ENCODE data around the gene RBBP8.

Gene RBBP8

DNA sequence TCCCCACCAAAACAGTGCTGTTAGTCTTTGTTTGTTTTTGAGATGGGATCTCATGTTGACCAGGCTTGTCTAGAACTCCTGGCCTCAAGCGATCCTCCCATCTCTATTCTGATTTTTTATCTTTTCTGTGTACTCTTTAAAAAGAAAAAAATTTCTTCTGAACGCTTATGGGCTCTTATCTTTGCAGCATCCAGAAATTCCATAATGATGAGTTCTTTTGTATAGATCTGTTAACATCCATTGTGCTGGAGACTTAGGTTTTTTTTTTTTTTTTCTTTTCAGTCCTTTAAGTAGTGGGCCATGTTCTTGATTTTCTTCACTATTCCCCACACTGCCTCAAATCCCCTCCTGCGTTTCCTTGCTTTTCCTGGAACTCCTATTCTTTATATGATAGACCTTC lies 31.0 kb downstream of the RBBP8 start:
- H3K4me3 ChIP-seq (ENCODE audit: low read length): no peak overlapping the region
- no peak for TF ChIP-seq ZNF274 (IDR thresholded peaks at IDR 0.05; ENCODE audit: low read depth, low read length)

DNA sequence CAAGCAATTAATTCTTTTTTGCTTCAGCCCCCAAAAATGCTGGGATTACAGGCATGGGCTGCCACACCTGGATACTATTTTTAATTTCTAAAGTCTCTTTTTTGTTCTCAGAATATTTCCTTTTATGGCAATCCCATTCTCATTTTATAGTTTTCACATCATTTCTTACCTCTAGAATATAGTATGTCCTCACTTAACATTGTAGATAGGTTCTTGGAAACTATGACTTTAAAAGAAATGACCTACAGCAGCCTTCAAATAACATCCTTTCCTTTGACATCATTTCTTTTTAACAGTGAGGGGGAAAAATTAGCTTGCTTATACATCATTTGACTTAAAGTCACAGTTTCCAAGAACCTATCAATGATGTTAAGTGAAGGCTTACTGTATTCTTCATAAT lies 31.6 kb downstream of the RBBP8 start:
- no peak overlapping the region for H3K4me3 ChIP-seq (ENCODE audit: low read length)
- TF ChIP-seq ZNF274 (IDR thresholded peaks at IDR 0.05; ENCODE audit: low read depth, low read length): no peak

DNA sequence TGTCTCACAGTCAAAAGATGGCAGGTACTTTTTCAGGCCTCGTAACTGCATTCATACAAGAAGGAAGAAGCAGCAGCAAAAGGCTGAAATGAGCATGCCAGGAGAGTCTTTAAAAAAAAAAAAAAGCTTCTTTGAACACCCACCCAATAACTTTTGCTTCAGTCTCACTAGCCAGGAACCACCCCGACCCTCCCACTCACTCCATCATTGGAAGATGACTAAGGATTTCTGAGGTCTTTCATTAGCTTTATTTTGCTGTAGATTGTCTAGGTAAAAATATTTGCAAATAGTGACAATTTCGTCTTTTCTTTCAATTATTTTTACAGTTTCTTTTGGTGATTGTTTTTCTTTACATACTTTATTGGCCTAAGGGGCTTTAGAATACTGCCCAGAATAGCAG lies 37.9 kb downstream of the RBBP8 start:
- H3K4me3 ChIP-seq (ENCODE audit: low read length): no peak overlapping the region
- no peak for TF ChIP-seq ZNF274 (IDR thresholded peaks at IDR 0.05; ENCODE audit: low read depth, low read length)

DNA sequence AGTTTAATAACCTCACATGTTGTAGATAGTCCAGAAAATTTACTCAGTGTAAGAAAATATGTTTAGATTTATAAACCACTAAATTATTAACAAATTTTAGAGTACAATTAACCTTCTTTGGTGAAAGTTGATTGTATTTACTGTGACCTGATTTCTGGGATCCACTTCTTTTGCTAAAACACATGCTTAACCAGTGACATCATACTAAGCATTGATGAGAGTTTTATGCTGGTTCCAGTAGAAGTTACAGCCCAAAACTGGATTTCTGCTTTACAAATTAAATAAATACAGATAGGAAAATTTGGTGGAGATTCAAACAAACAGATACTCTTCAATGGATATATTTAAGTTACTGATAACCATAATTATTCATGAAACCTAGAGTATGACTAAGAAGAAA lies 40.9 kb downstream of the RBBP8 start:
- TF ChIP-seq ZNF274 (IDR thresholded peaks at IDR 0.05; ENCODE audit: low read depth, low read length): no peak
- no peak overlapping the region for H3K4me3 ChIP-seq (ENCODE audit: low read length)

DNA sequence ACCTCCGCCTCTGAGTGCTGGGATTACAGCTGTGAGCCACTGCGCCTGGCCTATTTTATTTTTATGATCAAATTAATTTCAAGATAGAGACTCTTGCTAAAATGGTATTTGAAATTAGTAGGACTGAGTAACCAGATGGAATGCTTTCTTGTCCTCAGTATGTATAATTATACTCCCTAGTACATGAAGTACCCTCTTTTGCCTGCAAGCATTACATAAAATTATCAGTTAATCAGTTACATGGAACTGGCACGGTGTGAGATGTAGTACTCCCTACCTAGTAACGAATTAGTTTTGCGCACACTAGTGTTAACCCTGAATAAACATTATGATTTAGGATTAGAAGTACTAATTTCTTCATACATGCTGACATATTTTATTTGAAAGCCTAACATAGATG lies 41.6 kb downstream of the RBBP8 start:
- no peak overlapping the region for H3K4me3 ChIP-seq (ENCODE audit: low read length)
- TF ChIP-seq ZNF274 (IDR thresholded peaks at IDR 0.05; ENCODE audit: low read depth, low read length): no peak

DNA sequence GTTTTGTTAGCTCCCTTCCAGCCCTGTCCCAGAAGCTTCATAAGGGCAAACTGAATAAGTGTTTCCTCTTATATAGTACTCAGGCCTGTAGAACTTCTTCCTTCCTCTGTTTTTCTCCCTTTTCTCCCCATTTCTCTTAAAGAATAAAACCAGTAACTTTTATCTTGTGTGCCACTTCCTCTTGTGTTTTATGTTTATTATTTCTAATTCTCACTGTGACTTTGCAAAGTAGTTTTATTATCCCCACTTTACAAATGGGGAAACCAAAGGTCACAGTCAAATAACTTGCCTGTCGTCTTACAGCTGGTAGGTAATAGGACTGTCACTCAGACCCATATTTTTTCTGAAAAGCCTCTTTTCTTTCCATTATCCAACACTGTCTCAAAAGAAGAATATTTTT lies 42.4 kb downstream of the RBBP8 start:
- H3K4me3 ChIP-seq (ENCODE audit: low read length): no peak overlapping the region
- no peak for TF ChIP-seq ZNF274 (IDR thresholded peaks at IDR 0.05; ENCODE audit: low read depth, low read length)

DNA sequence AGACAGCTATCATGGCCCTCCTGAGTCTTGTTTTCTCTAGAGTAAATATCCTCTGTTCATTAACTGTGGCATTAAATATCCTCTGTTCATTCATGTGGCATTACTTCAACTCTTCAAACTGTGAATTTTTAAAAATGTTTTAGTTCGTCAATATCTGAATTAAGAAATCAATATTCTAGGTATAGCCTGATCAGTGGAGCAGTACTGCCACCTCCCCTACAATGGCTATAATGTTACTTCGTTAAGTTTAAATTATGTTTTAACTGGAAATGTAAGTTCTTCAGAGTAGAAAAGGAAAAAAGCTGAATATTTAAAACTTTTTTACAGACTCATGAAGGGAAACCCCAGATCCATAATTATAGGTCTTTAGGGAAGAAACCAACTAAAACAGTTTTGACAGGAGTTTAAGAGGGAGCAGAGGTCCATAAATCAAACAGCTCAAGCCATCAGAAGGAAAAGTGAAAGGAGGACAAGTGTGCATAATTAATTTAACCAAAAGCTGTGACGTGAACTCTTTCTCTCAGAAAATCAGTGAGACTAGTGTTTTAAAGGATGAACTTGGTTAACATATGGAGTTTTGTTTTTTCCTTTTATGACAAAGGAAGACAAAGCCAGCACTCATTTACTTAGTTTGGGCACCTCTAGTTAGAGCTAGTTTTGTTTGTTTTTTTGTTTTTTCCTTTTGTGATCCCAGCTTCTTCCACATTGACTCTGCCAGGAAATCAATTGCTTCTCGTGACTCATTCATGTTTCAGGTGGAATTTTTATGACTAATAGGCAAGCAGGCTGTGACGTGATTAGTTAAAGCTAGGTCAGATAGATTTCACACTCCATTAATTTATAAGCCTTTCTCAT lies 44.9 kb downstream of the RBBP8 start:
- no peak for TF ChIP-seq ZNF274 (IDR thresholded peaks at IDR 0.05; ENCODE audit: low read depth, low read length)
- H3K4me3 ChIP-seq (ENCODE audit: low read length): no peak overlapping the region

DNA sequence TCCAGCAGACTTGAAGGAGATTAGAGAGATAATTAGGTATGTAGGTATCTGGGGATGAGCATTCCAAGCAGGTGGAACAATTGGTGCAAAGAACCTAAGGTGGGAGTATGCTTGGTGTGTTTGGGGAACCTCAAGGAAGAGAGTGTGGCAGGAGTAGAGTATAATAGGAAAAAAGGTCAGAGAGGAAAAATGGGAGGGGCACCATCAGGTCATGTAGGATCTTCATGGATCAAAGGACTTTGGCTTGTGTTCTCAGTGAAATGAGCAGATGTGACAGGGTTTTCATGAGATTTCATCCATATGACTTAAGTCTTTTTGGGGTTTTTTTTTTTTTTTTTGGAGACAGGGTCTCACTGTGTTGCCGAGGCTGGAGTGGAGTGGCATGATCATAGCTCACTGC lies 47.3 kb downstream of the RBBP8 start:
- no peak overlapping the region for H3K4me3 ChIP-seq (ENCODE audit: low read length)
- no peak for TF ChIP-seq ZNF274 (IDR thresholded peaks at IDR 0.05; ENCODE audit: low read depth, low read length)

DNA sequence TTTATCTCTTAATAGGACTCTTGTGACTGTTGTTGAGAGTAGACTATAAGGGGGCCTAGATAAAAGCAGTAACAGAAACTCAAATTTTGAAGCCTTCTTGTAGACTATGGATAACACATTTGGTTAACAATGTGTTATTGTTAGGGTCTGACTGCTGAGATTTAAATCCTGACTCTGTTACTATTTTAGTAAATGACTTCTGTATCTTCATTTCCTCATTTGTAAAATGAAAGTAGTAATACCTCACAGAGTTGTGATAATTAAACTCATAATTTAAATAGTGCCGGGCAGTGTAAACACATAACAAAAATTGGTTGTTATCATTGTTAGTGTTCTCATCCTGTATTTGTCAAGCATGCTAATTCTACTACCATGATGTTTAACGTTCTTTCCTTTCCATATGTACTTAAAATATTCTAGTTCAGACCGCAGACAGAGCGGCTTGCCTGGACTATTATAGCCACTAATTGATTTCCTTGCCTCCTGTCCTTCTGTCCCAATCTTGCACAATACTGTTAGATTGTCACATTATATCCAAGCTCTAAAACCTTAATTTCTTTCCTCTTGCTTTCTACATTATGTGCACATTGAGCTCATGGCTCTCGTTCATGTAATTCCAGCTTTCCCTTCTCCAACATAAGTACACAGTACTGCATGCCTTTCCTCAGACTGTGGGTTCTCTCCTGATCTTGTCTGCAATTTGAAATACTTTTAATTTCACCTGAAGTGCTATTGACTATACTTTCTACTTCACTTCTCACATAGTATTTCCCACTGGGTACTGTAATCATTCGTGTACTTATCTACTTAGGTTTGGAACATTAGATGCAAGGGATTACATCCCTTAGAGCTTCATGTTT lies 48.4 kb downstream of the RBBP8 start:
- H3K4me3 ChIP-seq (ENCODE audit: low read length): no peak overlapping the region
- TF ChIP-seq ZNF274 (IDR thresholded peaks at IDR 0.05; ENCODE audit: low read depth, low read length): no peak

DNA sequence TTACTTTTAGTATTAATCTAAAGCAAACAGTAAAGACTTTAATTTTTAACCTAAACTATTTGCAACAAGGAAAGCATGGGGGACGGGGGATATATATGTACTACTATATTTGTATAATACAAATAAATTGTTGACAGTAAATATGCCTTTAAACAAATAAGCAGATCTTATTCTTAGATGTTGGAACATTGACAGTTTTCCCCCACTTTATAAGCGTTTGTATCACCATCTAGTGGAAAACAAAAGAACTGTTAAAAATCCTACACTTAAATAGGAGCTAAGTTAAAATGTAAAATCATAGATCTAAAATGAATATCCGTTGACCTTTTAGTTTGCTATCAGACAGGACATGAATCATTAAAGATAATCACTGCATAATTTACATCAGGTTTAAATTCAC lies 50.0 kb downstream of the RBBP8 start:
- TF ChIP-seq ZNF274 (IDR thresholded peaks at IDR 0.05; ENCODE audit: low read depth, low read length): no peak
- no peak overlapping the region for H3K4me3 ChIP-seq (ENCODE audit: low read length)

DNA sequence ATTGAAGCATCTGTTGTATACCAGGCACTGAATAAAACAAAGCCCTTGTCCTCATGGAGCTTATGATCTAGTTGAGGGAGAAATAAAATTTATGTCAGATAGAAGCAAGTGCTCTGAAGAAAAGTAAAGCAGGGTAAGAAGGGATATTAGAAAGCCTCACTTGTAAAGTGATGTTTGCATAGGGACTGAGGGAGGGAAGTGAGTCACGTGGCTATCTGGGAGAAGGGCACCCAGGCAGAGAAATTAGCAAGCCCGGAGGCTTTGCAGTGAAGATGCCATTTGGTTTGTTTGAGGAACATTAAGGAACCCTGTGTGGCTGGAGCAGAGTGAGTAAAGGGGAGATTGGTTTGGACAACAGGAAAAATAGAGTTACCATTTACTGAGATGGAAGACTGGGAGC lies 52.1 kb downstream of the RBBP8 start:
- H3K4me3 ChIP-seq (ENCODE audit: low read length): no peak overlapping the region
- no peak for TF ChIP-seq ZNF274 (IDR thresholded peaks at IDR 0.05; ENCODE audit: low read depth, low read length)

DNA sequence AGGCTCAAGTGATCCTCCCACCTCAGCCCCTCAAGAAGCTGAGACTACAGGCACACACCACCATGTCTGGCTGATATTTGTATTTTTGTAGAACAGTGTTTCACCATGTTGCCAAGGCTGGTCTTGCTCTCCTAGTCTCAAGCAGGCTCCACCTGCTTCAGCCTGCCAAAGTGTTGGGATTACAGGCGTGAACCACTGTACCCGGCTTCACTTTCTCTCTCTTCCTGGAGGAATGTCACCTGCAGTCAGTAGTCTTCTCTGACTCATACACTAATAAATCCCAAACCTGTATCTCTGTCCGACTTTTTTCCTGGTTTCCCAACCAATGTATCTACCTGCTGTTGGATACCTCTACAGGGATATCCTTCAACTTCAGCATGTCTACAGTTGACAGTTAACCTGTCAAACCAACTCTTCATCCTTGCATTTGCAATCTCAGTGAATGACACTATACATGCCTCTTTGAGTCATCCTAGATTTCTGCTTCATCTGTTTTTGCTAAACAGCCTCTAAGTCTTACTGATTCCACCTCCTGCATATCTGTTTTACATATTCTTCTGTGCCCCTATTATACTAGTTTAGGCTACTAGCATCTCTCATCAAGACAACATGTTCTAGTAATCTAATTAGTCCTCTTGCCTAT lies 54.5 kb downstream of the RBBP8 start:
- TF ChIP-seq ZNF274 (IDR thresholded peaks at IDR 0.05; ENCODE audit: low read depth, low read length): no peak

DNA sequence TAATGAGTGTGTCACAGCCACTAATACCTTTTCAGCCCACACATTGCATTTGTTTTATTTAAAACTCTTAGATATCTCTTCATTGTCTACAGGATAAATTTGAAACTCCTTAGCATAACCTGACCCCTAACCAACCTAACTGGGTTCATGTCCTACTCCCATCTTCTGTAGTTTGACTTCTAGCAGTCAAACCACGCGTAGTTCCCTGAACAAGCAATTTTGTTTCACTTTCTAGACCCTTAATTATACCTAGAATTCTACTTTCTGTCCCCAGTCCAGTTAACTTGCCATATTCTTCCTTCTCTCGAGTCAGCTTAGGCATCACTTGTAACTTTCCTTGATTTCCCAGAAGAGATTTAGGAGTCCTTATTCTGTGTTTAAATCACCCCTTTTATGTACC lies 55.1 kb downstream of the RBBP8 start:
- H3K4me3 ChIP-seq (ENCODE audit: low read length): no peak overlapping the region
- TF ChIP-seq ZNF274 (IDR thresholded peaks at IDR 0.05; ENCODE audit: low read depth, low read length): no peak

More for the DNA sequence above, 54.5 kb downstream of the RBBP8 start:
- no peak overlapping the region for H3K4me3 ChIP-seq (ENCODE audit: low read length)

DNA sequence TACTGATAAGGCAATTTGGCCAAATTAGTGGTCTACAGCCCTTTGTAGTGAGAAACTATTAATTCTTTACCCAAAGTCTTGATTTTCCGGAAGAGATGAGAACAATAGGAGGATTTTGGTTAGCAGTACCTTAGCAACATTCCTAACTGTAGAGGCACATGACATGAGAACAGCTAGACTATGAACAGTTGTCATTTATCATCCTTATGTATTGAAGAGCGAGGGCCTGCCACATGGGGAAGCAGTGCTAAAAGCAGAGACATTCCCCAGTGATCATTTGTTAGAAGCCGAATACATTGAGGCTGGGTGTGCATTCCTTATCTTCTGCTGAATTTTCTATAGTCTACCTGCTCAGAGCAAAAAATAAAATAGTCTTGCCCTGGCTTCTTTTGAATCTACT lies 65.2 kb downstream of the RBBP8 start:
- no peak for TF ChIP-seq ZNF274 (IDR thresholded peaks at IDR 0.05; ENCODE audit: low read depth, low read length)

More for the DNA sequence above, 65.2 kb downstream of the RBBP8 start:
- no peak overlapping the region for H3K4me3 ChIP-seq (ENCODE audit: low read length)
